ENCODE results near the gene SPAG17. TPM values are rescaled to one million over a fixed set of nuclear protein-coding genes. Genes with fewer than 3 reads are reported as not detected.
A peak's percentile ranks its signal among the peaks of the same experiment; 100 is the strongest.

The SPAG17 gene
- total and polyA plus RNA-seq, 2 of the 13 experiments (the other 11 are each of a cell fraction or from before 2014, with no cell fraction given): not detected

DNA sequence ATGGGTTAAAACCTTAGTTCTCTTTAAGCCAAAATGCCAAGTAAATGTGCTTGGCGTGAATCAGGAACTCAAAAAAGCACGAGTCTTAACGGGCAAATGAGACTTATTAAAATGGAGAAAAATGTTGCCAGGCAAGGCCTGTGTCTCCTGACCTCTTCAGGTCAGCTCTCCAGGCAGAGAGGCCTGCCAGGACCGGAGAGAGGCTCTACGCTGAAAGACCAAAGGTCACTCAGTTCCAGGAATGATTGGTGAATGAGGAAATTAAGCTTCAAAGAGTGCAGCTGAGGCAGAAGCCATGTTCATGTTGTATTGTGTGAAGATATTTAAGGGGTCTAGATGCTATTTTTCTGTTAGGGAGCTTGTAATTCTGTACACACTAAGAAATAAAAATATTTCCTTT lies 66.6 kb downstream of the SPAG17 start (continued):
- no peak for TF ChIP-seq ZSCAN31 (CRISPR knock-in tag; IDR thresholded peaks at IDR 0.05; ENCODE audit: low read depth)
- no peak for TF ChIP-seq ZNF496 (CRISPR knock-in tag; IDR thresholded peaks at IDR 0.05; ENCODE audit: insufficient replicate concordance)
- no peak for TF ChIP-seq RFX3 (CRISPR knock-in tag; IDR thresholded peaks at IDR 0.05)
- peak; percentile 25; the same call in 1 of the 2 replicates for TF ChIP-seq CREM (IDR thresholded peaks at IDR 0.05)
- no peak for TF ChIP-seq CREM (CRISPR knock-in tag; IDR thresholded peaks at IDR 0.05)
- no peak for TF ChIP-seq SMYD3 (CRISPR knock-in tag; IDR thresholded peaks at IDR 0.05)
- no peak for TF ChIP-seq DBP (CRISPR knock-in tag; IDR thresholded peaks at IDR 0.05; ENCODE audit: not compliant biosample characterization)
- TF ChIP-seq, protein P1, sequence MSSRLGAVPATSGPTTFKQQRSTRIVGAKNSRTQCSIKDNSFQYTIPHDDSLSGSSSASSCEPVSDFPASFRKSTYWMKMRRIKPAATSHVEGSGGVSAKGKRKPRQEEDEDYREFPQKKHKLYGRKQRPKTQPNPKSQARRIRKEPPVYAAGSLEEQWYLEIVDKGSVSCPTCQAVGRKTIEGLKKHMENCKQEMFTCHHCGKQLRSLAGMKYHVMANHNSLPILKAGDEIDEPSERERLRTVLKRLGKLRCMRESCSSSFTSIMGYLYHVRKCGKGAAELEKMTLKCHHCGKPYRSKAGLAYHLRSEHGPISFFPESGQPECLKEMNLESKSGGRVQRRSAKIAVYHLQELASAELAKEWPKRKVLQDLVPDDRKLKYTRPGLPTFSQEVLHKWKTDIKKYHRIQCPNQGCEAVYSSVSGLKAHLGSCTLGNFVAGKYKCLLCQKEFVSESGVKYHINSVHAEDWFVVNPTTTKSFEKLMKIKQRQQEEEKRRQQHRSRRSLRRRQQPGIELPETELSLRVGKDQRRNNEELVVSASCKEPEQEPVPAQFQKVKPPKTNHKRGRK (CRISPR knock-in tag; IDR thresholded peaks at IDR 0.05): no peak
- TF ChIP-seq, protein P2, sequence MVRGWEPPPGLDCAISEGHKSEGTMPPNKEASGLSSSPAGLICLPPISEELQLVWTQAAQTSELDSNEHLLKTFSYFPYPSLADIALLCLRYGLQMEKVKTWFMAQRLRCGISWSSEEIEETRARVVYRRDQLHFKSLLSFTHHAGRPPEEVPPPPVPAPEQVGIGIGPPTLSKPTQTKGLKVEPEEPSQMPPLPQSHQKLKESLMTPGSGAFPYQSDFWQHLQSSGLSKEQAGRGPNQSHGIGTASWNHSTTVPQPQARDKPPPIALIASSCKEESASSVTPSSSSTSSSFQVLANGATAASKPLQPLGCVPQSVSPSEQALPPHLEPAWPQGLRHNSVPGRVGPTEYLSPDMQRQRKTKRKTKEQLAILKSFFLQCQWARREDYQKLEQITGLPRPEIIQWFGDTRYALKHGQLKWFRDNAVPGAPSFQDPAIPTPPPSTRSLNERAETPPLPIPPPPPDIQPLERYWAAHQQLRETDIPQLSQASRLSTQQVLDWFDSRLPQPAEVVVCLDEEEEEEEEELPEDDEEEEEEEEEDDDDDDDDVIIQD (CRISPR knock-in tag; IDR thresholded peaks at IDR 0.05; ENCODE audit: low read depth): peak; percentile 33; the same call in 1 of the 2 replicates
- no peak for TF ChIP-seq MXD4 (CRISPR knock-in tag; IDR thresholded peaks at IDR 0.05)
- TF ChIP-seq ZFY (CRISPR knock-in tag; IDR thresholded peaks at IDR 0.05): no peak; the same call in none of the 2 replicates
- TF ChIP-seq ZNF343 (CRISPR knock-in tag; IDR thresholded peaks at IDR 0.05): no peak
- no peak for TF ChIP-seq ARNT2 (CRISPR knock-in tag; IDR thresholded peaks at IDR 0.05; ENCODE audit: low read depth)
- TF ChIP-seq KDM2A (CRISPR knock-in tag; IDR thresholded peaks at IDR 0.05; ENCODE audit: borderline replicate concordance, low read depth): 0 out of 2 replicates have a peak, but pooled peaks have one; percentile 24
- no peak for TF ChIP-seq ZNF616 (CRISPR knock-in tag; IDR thresholded peaks at IDR 0.05; ENCODE audit: low read depth)
- no peak for TF ChIP-seq ZNF777 (CRISPR knock-in tag; IDR thresholded peaks at IDR 0.05)
- TF ChIP-seq CSRNP1 (CRISPR knock-in tag; IDR thresholded peaks at IDR 0.05): no peak
- TF ChIP-seq ZFP41 (CRISPR knock-in tag; IDR thresholded peaks at IDR 0.05; ENCODE audit: borderline replicate concordance): no peak
- no peak for TF ChIP-seq PRDM15 (CRISPR knock-in tag; IDR thresholded peaks at IDR 0.05)
